Smooth muscle cell (in vitro differentiated cells): Measurements from ENCODE around the gene ELFN1. TPM values are rescaled to one million over a fixed set of nuclear protein-coding genes. Genes with fewer than 3 reads are reported as not detected.

Experiments used
- DNase-seq: peaks from one replicate; lab custom pipeline; 2025; ENCODE audit not compliant: unreplicated experiment; lab: John Stamatoyannopoulos, UW
- H2AFZ ChIP-seq: fragments of 200-600 bp; sonication (generic); 2 replicates; pipeline ENCODE4 v1.6.0; 2016; ENCODE audit warnings: antibody characterized with exemption, low read depth, mild to moderate bottlenecking
- H3F3A ChIP-seq: fragments of 200-600 bp; sonication (generic); 2 replicates; pipeline ENCODE4 v1.6.0; 2017; ENCODE audit warnings: antibody characterized with exemption, low read depth
- H3K27ac ChIP-seq: fragments of 200-600 bp; sonication (generic); 2 replicates; pipeline ENCODE4 v1.5.1; 2016; ENCODE audit warnings: low read depth, mild to moderate bottlenecking
- H3K27me3 ChIP-seq: fragments of 200-600 bp; sonication (generic); 2 replicates; pipeline ENCODE4 v1.6.1; 2016; ENCODE audit warnings: low read depth, mild to moderate bottlenecking
- H3K36me3 ChIP-seq: fragments of 200-600 bp; sonication (generic); 2 replicates; pipeline ENCODE4 v1.5.1; 2016; ENCODE audit warnings: low read depth
- H3K4me1 ChIP-seq: fragments of 200-600 bp; sonication (generic); 2 replicates; pipeline ENCODE4 v1.5.1; 2016; ENCODE audit warnings: low read depth
- H3K4me2 ChIP-seq: fragments of 200-600 bp; sonication (generic); 2 replicates; pipeline ENCODE4 v1.6.0; 2016; ENCODE audit warnings: mild to moderate bottlenecking
- H3K4me3 ChIP-seq: fragments of 200-600 bp; sonication (generic); 2 replicates; pipeline ENCODE4 v1.5.1; 2016; ENCODE audit warnings: mild to moderate bottlenecking
- H3K79me2 ChIP-seq: fragments of 200-600 bp; sonication (generic); 2 replicates; pipeline ENCODE4 v1.6.0; 2016; ENCODE audit warnings: low read depth, mild to moderate bottlenecking
- H3K9ac ChIP-seq: fragments of 200-600 bp; sonication (generic); 2 replicates; pipeline ENCODE4 v1.6.0; 2016; ENCODE audit warnings: low read depth
- H3K9me3 ChIP-seq: fragments of 200-600 bp; sonication (generic); replicated peaks from 2 replicates; pipeline ENCODE4 v1.5.1; 2016; ENCODE audit warnings: low read depth
- H4K20me1 ChIP-seq: fragments of 200-600 bp; sonication (generic); 2 replicates; pipeline ENCODE4 v1.6.0; 2016; ENCODE audit warnings: low read depth
- WGBS: methylation state at CpG from one replicate; pipeline ENCODE4 v1.1.7; 2016; ENCODE audit warnings: low lambda C conversion rate; 5-methylcytosine and 5-hydroxymethylcytosine counted together
- polyA plus RNA-seq: library from polyadenylated mRNA; unstranded; fragments of >200 nt; fragmentation: Nextera tagmentation; extraction: Ambion mirVana; gene quantifications from 2 replicates; pipeline ENCODE4 v1.2.1, GENCODE V29; 2016
- total RNA-seq: library from RNA; depleted of rRNA; stranded (reverse); fragments of >200 nt; gene quantifications from 2 replicates; pipeline ENCODE4 v1.2.3, GENCODE V29; 2014
- TF ChIP-seq, protein P1 (sequence below): fragments of 200-600 bp; sonication (generic); IDR thresholded peaks from 2 replicates; pipeline ENCODE4 v1.5.1; 2017; ENCODE audit warnings: borderline replicate concordance, mild to moderate bottlenecking, antibody characterized with exemption; ENCODE audit not compliant: insufficient read depth, poor library complexity, severe bottlenecking

ELFN1 gene
- total and polyA plus RNA-seq, 2 experiments from 2014 or later, result 4.2 to 6.2 TPM

GRCh38 chr7:1749351-1749863, 79.3 kb downstream of the ELFN1 start:
- TF ChIP-seq, protein P1, sequence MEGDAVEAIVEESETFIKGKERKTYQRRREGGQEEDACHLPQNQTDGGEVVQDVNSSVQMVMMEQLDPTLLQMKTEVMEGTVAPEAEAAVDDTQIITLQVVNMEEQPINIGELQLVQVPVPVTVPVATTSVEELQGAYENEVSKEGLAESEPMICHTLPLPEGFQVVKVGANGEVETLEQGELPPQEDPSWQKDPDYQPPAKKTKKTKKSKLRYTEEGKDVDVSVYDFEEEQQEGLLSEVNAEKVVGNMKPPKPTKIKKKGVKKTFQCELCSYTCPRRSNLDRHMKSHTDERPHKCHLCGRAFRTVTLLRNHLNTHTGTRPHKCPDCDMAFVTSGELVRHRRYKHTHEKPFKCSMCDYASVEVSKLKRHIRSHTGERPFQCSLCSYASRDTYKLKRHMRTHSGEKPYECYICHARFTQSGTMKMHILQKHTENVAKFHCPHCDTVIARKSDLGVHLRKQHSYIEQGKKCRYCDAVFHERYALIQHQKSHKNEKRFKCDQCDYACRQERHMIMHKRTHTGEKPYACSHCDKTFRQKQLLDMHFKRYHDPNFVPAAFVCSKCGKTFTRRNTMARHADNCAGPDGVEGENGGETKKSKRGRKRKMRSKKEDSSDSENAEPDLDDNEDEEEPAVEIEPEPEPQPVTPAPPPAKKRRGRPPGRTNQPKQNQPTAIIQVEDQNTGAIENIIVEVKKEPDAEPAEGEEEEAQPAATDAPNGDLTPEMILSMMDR, result no peak
- H3K4me2 ChIP-seq, result no peak overlapping the region
- H3K9me3 ChIP-seq, result no peaks in the 10 kb centered on the region
- DNase-seq, result no peak
- H3K4me3 ChIP-seq, result no peak overlapping the region
- H3K36me3 ChIP-seq, result no peaks in the 10 kb centered on the region
- 94% methylated on average over 16 of the region's 19 CpGs for WGBS
- H3F3A ChIP-seq, result no peaks in the 10 kb centered on the region
- no peak overlapping the region for H3K9ac ChIP-seq
- H4K20me1 ChIP-seq, result no peaks in the 10 kb centered on the region
- no peak overlapping the region for H3K27ac ChIP-seq
- H3K27me3 ChIP-seq, result peaks cover 6% of the 10 kb centered on the region
- H3K79me2 ChIP-seq, result no peaks in the 10 kb centered on the region
- H3K4me1 ChIP-seq, result no peaks in the 10 kb centered on the region
- H2AFZ ChIP-seq, result no peak overlapping the region

GRCh38 chr7:1749864-1750466, 79.9 kb downstream of the ELFN1 start:
- no peak for DNase-seq
- H3K4me3 ChIP-seq, result no peak overlapping the region

GRCh38 chr7:1750541-1751021, 80.5 kb downstream of the ELFN1 start:
- Histone ChIP-seq H4K20me1 (no peaks in the 10 kb centered on the region), H3F3A (no peaks in the 10 kb centered on the region), H3K36me3 (no peaks in the 10 kb centered on the region), H3K4me3 (no peak overlapping the region), H3K4me1 (no peaks in the 10 kb centered on the region), H2AFZ (no peak overlapping the region), H3K27ac (no peak overlapping the region), H3K4me2 (no peak overlapping the region), H3K79me2 (no peaks in the 10 kb centered on the region), H3K9ac (no peak overlapping the region), H3K27me3 (peaks cover 17% of the 10 kb centered on the region), H3K9me3 (no peaks in the 10 kb centered on the region)
- TF ChIP-seq, protein P1, result no peak
- 87% methylated on average over 23 of the region's 23 CpGs for WGBS
- no peak for DNase-seq

More at GRCh38 chr7:1749864-1750466, 79.9 kb downstream of the ELFN1 start:
- no peaks in the 10 kb centered on the region for H3K36me3 ChIP-seq
- 93% methylated on average over 24 of the region's 24 CpGs for WGBS
- peaks cover 11% of the 10 kb centered on the region for H3K27me3 ChIP-seq
- H3F3A ChIP-seq, result no peaks in the 10 kb centered on the region
- H3K27ac ChIP-seq, result no peak overlapping the region
- TF ChIP-seq, protein P1, result no peak
- H3K4me2 ChIP-seq, result no peak overlapping the region
- H3K9me3 ChIP-seq, result no peaks in the 10 kb centered on the region
- no peaks in the 10 kb centered on the region for H3K4me1 ChIP-seq
- H2AFZ ChIP-seq, result no peak overlapping the region
- no peak overlapping the region for H3K9ac ChIP-seq
- H4K20me1 ChIP-seq, result no peaks in the 10 kb centered on the region
- no peaks in the 10 kb centered on the region for H3K79me2 ChIP-seq

GRCh38 chr7:1752111-1752510, 82.0 kb downstream of the ELFN1 start:
- no peaks in the 10 kb centered on the region for H3F3A ChIP-seq
- H2AFZ ChIP-seq, result no peak overlapping the region
- no peak overlapping the region for H3K9ac ChIP-seq
- no peak overlapping the region for H3K4me2 ChIP-seq
- H3K4me1 ChIP-seq, result no peaks in the 10 kb centered on the region
- TF ChIP-seq, protein P1, result no peak
- no peaks in the 10 kb centered on the region for H3K36me3 ChIP-seq
- H3K9me3 ChIP-seq, result no peaks in the 10 kb centered on the region
- H3K27me3 ChIP-seq, result peaks cover 24% of the 10 kb centered on the region
- H4K20me1 ChIP-seq, result no peaks in the 10 kb centered on the region
- H3K27ac ChIP-seq, result no peak overlapping the region
- 92% methylated on average over 9 of the region's 9 CpGs for WGBS
- DNase-seq, result no peak
- H3K4me3 ChIP-seq, result no peak overlapping the region
- H3K79me2 ChIP-seq, result no peaks in the 10 kb centered on the region
